PC-9 (cell line): ENCODE data around the gene RHOXF1.

Experiments used
- EZH2 ChIP-seq: fragments of 200-600 bp; sonication (generic); IDR thresholded peaks from 2 replicates; pipeline ENCODE4 v1.8.0; 2017; ENCODE audit warnings: antibody characterized with exemption, low read depth
- TF ChIP-seq, protein P1 (sequence below): fragments of 200-600 bp; sonication (generic); conservative IDR thresholded peaks from 2 replicates; pipeline ENCODE4 v1.6.1; 2017; ENCODE audit warnings: mixed run types, antibody characterized with exemption, mild to moderate bottlenecking, moderate library complexity

- TF ChIP-seq, protein P1, sequence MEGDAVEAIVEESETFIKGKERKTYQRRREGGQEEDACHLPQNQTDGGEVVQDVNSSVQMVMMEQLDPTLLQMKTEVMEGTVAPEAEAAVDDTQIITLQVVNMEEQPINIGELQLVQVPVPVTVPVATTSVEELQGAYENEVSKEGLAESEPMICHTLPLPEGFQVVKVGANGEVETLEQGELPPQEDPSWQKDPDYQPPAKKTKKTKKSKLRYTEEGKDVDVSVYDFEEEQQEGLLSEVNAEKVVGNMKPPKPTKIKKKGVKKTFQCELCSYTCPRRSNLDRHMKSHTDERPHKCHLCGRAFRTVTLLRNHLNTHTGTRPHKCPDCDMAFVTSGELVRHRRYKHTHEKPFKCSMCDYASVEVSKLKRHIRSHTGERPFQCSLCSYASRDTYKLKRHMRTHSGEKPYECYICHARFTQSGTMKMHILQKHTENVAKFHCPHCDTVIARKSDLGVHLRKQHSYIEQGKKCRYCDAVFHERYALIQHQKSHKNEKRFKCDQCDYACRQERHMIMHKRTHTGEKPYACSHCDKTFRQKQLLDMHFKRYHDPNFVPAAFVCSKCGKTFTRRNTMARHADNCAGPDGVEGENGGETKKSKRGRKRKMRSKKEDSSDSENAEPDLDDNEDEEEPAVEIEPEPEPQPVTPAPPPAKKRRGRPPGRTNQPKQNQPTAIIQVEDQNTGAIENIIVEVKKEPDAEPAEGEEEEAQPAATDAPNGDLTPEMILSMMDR, result no peak
- TF ChIP-seq EZH2, result no peak
Measured at GRCh38 chrX:120144178-120144844, 28.6 kb upstream of the RHOXF1 start.
